ENCODE data around the gene NRIP1.

Gene NRIP1

DNA sequence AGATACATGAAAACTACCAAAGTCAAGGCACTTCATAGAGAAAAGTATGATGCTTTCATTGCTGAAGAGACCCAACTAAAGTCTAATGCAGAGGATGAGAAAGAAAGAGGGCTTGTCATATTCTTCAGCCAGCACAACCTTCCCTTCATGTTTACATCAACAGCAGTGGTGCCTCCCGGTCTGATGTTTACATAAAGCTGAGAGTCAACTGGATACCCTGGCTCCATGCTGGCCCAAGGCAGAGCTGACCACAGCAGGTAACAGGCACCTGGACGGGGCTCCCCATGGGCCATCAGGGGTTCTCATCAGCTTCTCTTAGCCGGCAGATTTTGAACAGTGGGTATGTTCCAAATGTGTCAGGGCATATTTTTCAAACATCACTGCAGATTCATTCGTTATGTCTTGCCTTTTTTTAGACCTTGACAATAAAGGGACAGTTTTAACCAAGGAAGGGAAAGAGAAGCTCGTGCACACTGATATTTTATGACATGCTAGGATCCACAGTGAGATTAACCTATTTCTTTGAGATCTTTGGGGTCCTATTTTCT lies 117.1 kb downstream of the NRIP1 start:
- Histone ChIP-seq H3K23ac (ENCODE audit: low read length) (no peak overlapping the region), H4K91ac (ENCODE audit: low read depth, low read length) (no peak overlapping the region), H3K79me2 (ENCODE audit: control insufficient read depth, insufficient read depth, low read length, poor library complexity) (no peaks in the 10 kb centered on the region), H3K9me3 (ENCODE audit: insufficient read depth, low read depth, low read length) (no peaks in the 10 kb centered on the region), H2BK12ac (ENCODE audit: low read length) (no peak overlapping the region), H3K27ac (ENCODE audit: low read depth, low read length) (no peak overlapping the region), H4K8ac (ENCODE audit: low read depth, low read length) (no peak overlapping the region), H3K27me3 (ENCODE audit: insufficient read depth, low read length) (no peaks in the 10 kb centered on the region), H2AK5ac (ENCODE audit: low read length) (no peak overlapping the region), H3K4ac (ENCODE audit: low read depth, low read length) (no peak overlapping the region), H2BK120ac (ENCODE audit: insufficient read depth, low read length, poor library complexity) (no peak overlapping the region), H3K4me1 (ENCODE audit: control insufficient read depth in 1 of 2, insufficient read depth in 2 of 2, low read length in 2 of 2) (no peaks in the 10 kb centered on the region), H2BK5ac (ENCODE audit: low read depth, low read length, poor library complexity) (no peak overlapping the region), H3K4me3 (ENCODE audit: low read depth, low read length) (no peak overlapping the region), H3K9ac (ENCODE audit: low read length) (no peak overlapping the region), H3K36me3 (ENCODE audit: control insufficient read depth in 1 of 2, insufficient read depth in 2 of 2, low read length in 2 of 2) (peaks cover 0 to 2% of the 10 kb centered on the region in 2 experiments), H3K14ac (ENCODE audit: low read length) (no peak overlapping the region), H2AFZ (ENCODE audit: insufficient read depth, low read length, poor library complexity) (no peak overlapping the region), H3K4me2 (ENCODE audit: low read length) (no peak overlapping the region), H3K18ac (ENCODE audit: low read length) (no peak overlapping the region), H4K12ac (ENCODE audit: low read depth, low read length) (no peak overlapping the region), H3K79me1 (ENCODE audit: low read length) (no peaks in the 10 kb centered on the region)
- DNase-seq, result no peak
- WGBS (ENCODE audit: extremely low coverage, insufficient coverage, insufficient read length), result no CpG with 5 or more reads among the region's 5 CpGs

DNA sequence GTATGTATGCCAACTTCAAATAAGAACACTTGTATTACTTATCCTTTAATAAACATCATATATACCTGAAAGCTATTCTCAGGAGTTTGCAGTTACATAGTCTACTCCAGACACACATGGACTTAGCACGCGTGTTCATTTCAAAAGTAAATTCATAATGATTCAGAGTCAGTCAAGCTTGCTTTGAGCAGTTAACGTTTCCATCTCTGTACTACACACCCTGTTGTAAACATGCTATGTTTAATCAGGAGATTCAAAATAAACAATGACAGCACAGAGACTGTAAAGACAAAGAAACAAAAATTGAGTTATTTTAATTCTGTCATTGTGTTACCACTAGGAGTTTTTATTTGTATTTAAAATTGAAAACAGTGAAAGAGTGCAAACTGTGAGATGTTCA lies 119.6 kb downstream of the NRIP1 start:
- Histone ChIP-seq H3K79me1 (ENCODE audit: low read length) (no peaks in the 10 kb centered on the region), H3K27ac (ENCODE audit: low read depth, low read length) (no peak overlapping the region), H2BK5ac (ENCODE audit: low read depth, low read length, poor library complexity) (no peak overlapping the region), H2BK12ac (ENCODE audit: low read length) (no peak overlapping the region), H2AFZ (ENCODE audit: insufficient read depth, low read length, poor library complexity) (no peak overlapping the region), H3K4me1 (ENCODE audit: control insufficient read depth in 1 of 2, insufficient read depth in 2 of 2, low read length in 2 of 2) (no peaks in the 10 kb centered on the region), H3K27me3 (ENCODE audit: insufficient read depth, low read length) (no peaks in the 10 kb centered on the region), H3K79me2 (ENCODE audit: control insufficient read depth, insufficient read depth, low read length, poor library complexity) (no peaks in the 10 kb centered on the region), H3K23ac (ENCODE audit: low read length) (no peak overlapping the region), H3K9me3 (ENCODE audit: insufficient read depth, low read depth, low read length) (no peaks in the 10 kb centered on the region), H3K9ac (ENCODE audit: low read length) (no peak overlapping the region), H3K36me3 (ENCODE audit: control insufficient read depth in 1 of 2, insufficient read depth in 2 of 2, low read length in 2 of 2) (peaks cover 0 to 2% of the 10 kb centered on the region in 2 experiments), H3K4me3 (ENCODE audit: low read depth, low read length) (no peak overlapping the region), H3K4me2 (ENCODE audit: low read length) (no peak overlapping the region), H4K8ac (ENCODE audit: low read depth, low read length) (no peak overlapping the region), H2BK120ac (ENCODE audit: insufficient read depth, low read length, poor library complexity) (no peak overlapping the region), H4K91ac (ENCODE audit: low read depth, low read length) (no peak overlapping the region), H4K12ac (ENCODE audit: low read depth, low read length) (no peak overlapping the region), H3K4ac (ENCODE audit: low read depth, low read length) (no peak overlapping the region), H2AK5ac (ENCODE audit: low read length) (no peak overlapping the region), H3K14ac (ENCODE audit: low read length) (no peak overlapping the region), H3K18ac (ENCODE audit: low read length) (no peak overlapping the region)
- DNase-seq, result no peak
- WGBS (ENCODE audit: extremely low coverage, insufficient coverage, insufficient read length), result no CpG with 5 or more reads among the region's 3 CpGs

DNA sequence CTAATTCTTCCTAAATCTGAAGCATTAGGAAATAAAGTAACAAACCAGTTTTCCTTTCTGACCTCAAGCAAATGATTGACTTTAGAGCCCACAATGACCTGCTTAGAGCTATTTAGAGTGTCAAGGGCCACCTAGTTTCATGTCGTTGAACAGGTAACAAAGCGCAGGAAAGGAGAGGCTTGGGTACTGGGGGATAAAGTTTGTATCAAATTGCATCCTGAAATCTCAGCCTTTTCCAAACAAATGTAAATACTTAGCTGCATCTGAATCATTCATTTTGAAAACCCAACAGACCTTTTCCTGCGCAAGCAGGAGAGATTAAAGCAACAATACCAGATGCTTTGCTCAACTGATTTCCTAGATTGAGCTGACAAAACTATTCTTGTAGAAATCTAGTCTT lies 121.2 kb downstream of the NRIP1 start:
- Histone ChIP-seq H3K4me2 (ENCODE audit: low read length) (no peak overlapping the region), H3K27me3 (ENCODE audit: insufficient read depth, low read length) (no peaks in the 10 kb centered on the region), H4K12ac (ENCODE audit: low read depth, low read length) (no peak overlapping the region), H3K23ac (ENCODE audit: low read length) (no peak overlapping the region), H2BK12ac (ENCODE audit: low read length) (no peak overlapping the region), H2AK5ac (ENCODE audit: low read length) (no peak overlapping the region), H3K9me3 (ENCODE audit: insufficient read depth, low read depth, low read length) (no peaks in the 10 kb centered on the region), H4K91ac (ENCODE audit: low read depth, low read length) (no peak overlapping the region), H3K4ac (ENCODE audit: low read depth, low read length) (no peak overlapping the region), H3K79me1 (ENCODE audit: low read length) (no peaks in the 10 kb centered on the region), H3K18ac (ENCODE audit: low read length) (no peak overlapping the region), H2BK5ac (ENCODE audit: low read depth, low read length, poor library complexity) (no peak overlapping the region), H3K79me2 (ENCODE audit: control insufficient read depth, insufficient read depth, low read length, poor library complexity) (no peaks in the 10 kb centered on the region), H2BK120ac (ENCODE audit: insufficient read depth, low read length, poor library complexity) (no peak overlapping the region), H3K36me3 (ENCODE audit: control insufficient read depth in 1 of 2, insufficient read depth in 2 of 2, low read length in 2 of 2) (peaks cover under 1 to 2% of the 10 kb centered on the region in 2 experiments), H3K4me3 (ENCODE audit: low read depth, low read length) (no peak overlapping the region), H3K14ac (ENCODE audit: low read length) (no peak overlapping the region), H3K27ac (ENCODE audit: low read depth, low read length) (no peak overlapping the region), H3K9ac (ENCODE audit: low read length) (no peak overlapping the region), H3K4me1 (ENCODE audit: control insufficient read depth in 1 of 2, insufficient read depth in 2 of 2, low read length in 2 of 2) (no peaks in the 10 kb centered on the region), H2AFZ (ENCODE audit: insufficient read depth, low read length, poor library complexity) (no peak overlapping the region), H4K8ac (ENCODE audit: low read depth, low read length) (no peak overlapping the region)
- no CpG with 5 or more reads among the region's 3 CpGs for WGBS (ENCODE audit: extremely low coverage, insufficient coverage, insufficient read length)
- no peak for DNase-seq

DNA sequence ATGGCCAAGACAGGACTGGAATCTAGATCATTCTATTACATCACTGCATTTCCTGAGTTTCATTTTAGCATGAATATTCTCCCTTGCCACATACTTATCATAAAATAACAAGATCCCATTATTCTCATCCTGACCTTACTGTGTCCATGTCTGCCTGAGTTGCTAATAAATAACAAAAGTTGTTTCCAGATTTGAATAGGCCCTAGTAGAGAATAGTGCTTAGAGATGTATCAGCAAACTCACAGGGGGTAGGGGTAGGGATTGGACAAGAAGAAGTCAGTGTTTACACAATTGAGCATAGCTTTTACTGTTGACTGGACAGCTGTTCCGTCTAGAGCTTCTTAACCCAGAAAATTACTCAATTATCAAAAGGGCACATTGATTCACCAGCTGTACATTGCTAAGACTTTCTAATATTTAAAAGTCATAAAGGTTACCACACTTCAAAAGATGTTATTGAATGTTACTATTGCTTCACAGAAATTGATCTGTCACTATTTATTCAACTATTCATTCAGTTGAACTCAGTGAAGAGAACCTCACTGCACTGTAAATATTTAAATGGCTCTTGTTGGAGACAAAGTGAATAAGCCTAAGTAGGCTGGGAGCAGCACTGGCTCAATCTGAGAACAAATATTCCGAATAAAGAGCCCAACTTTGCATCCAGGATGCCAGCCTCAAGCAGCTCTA lies 121.9 kb downstream of the NRIP1 start:
- Histone ChIP-seq H3K79me1 (ENCODE audit: low read length) (no peaks in the 10 kb centered on the region), H3K9me3 (ENCODE audit: insufficient read depth, low read depth, low read length) (no peaks in the 10 kb centered on the region), H4K91ac (ENCODE audit: low read depth, low read length) (no peak overlapping the region), H2BK120ac (ENCODE audit: insufficient read depth, low read length, poor library complexity) (no peak overlapping the region), H3K4me1 (ENCODE audit: control insufficient read depth in 1 of 2, insufficient read depth in 2 of 2, low read length in 2 of 2) (no peaks in the 10 kb centered on the region), H3K79me2 (ENCODE audit: control insufficient read depth, insufficient read depth, low read length, poor library complexity) (no peaks in the 10 kb centered on the region), H4K12ac (ENCODE audit: low read depth, low read length) (no peak overlapping the region), H3K9ac (ENCODE audit: low read length) (no peak overlapping the region), H3K27me3 (ENCODE audit: insufficient read depth, low read length) (no peaks in the 10 kb centered on the region), H3K36me3 (ENCODE audit: control insufficient read depth in 1 of 2, insufficient read depth in 2 of 2, low read length in 2 of 2) (peaks cover 0 to 2% of the 10 kb centered on the region in 2 experiments), H2BK5ac (ENCODE audit: low read depth, low read length, poor library complexity) (no peak overlapping the region), H3K4ac (ENCODE audit: low read depth, low read length) (no peak overlapping the region), H3K14ac (ENCODE audit: low read length) (no peak overlapping the region), H3K23ac (ENCODE audit: low read length) (no peak overlapping the region), H4K8ac (ENCODE audit: low read depth, low read length) (no peak overlapping the region), H3K4me3 (ENCODE audit: low read depth, low read length) (no peak overlapping the region), H3K27ac (ENCODE audit: low read depth, low read length) (no peak overlapping the region), H2AK5ac (ENCODE audit: low read length) (no peak overlapping the region), H3K18ac (ENCODE audit: low read length) (no peak overlapping the region), H2AFZ (ENCODE audit: insufficient read depth, low read length, poor library complexity) (no peak overlapping the region), H3K4me2 (ENCODE audit: low read length) (no peak overlapping the region), H2BK12ac (ENCODE audit: low read length) (no peak overlapping the region)
- DNase-seq, result no peak
- WGBS (ENCODE audit: extremely low coverage, insufficient coverage, insufficient read length), result no CpG with 5 or more reads among the region's 2 CpGs

Data from trophoblast cell (in vitro differentiated cells and primary cell).